CD4-positive, alpha-beta T cell treated with Interleukin-15 for 1 hour (primary cell): ENCODE measurements around the gene VSIR.
A peak's percentile ranks its signal among the peaks of the same experiment; 100 is the strongest.

ENCODE experiments used
- DNase-seq: peaks from one replicate; pipeline ENCODE4 v3.0.0-alpha.2; 2020

The VSIR gene

GRCh38 chr10:71773221-71773971 lies at the start of gene VSIR:
Gene VSIR, minus strand, starts transcription at chr10:71773520. Its CDS starts 81 bp downstream, at chr10:71773439.
- DNase-seq: peak; percentile 90

GRCh38 chr10:71821909-71822763 lies 48.8 kb upstream of the VSIR start:
- no peak for DNase-seq

GRCh38 chr10:71820966-71821365 lies 47.6 kb upstream of the VSIR start:
- DNase-seq: no peak

- no peak for DNase-seq
Measured at GRCh38 chr10:71819985-71820384, 46.7 kb upstream of the VSIR start.

GRCh38 chr10:71819441-71819861 lies 46.1 kb upstream of the VSIR start:
- peak; percentile 13 for DNase-seq

GRCh38 chr10:71818674-71819260 lies 45.4 kb upstream of the VSIR start:
- peak; percentile 11 for DNase-seq

GRCh38 chr10:71817831-71818655 lies 44.7 kb upstream of the VSIR start:
- DNase-seq: peak; percentile 72

- no peak for DNase-seq
Measured at GRCh38 chr10:71816936-71817618, 43.8 kb upstream of the VSIR start.

GRCh38 chr10:71816421-71816851 lies 43.1 kb upstream of the VSIR start:
- DNase-seq: peak; percentile 14

- DNase-seq: no peak
Measured at GRCh38 chr10:71815515-71816130, 42.3 kb upstream of the VSIR start.

- no peak for DNase-seq
Measured at GRCh38 chr10:71814922-71815411, 41.6 kb upstream of the VSIR start.

- no peak for DNase-seq
Measured at GRCh38 chr10:71812913-71813590, 39.7 kb upstream of the VSIR start.

- DNase-seq: peak; percentile 75
Measured at GRCh38 chr10:71812016-71812912, 38.9 kb upstream of the VSIR start.

GRCh38 chr10:71811351-71811750 lies 38.0 kb upstream of the VSIR start:
- DNase-seq: no peak

GRCh38 chr10:71810048-71810750 lies 36.9 kb upstream of the VSIR start:
- DNase-seq: no peak

GRCh38 chr10:71809628-71810027 lies 36.3 kb upstream of the VSIR start:
- no peak for DNase-seq

GRCh38 chr10:71807557-71808510 lies 34.5 kb upstream of the VSIR start:
- no peak for DNase-seq
